GM19351 (cell line): ENCODE data around the gene JARID2.
A peak's percentile ranks its signal among the peaks of the same experiment; 100 is the strongest.

Experiments used
- ATAC-seq: cut with Tn5 transposase; IDR thresholded peaks from one replicate; pipeline ENCODE4 v1.9.1; 2021; ENCODE audit warnings: mild to moderate bottlenecking, moderate library complexity; ENCODE audit not compliant: unreplicated experiment

JARID2 gene

GRCh38 chr6:15246666-15247499, 1.0 kb downstream of the JARID2 start:
- no peak for ATAC-seq

GRCh38 chr6:15247500-15248450, 1.9 kb downstream of the JARID2 start:
- ATAC-seq = peak; percentile 5

GRCh38 chr6:15248451-15249370, 2.8 kb downstream of the JARID2 start:
- peak; percentile 26 for ATAC-seq

GRCh38 chr6:15249371-15250019, 3.6 kb downstream of the JARID2 start:
- ATAC-seq = no peak

DNA sequence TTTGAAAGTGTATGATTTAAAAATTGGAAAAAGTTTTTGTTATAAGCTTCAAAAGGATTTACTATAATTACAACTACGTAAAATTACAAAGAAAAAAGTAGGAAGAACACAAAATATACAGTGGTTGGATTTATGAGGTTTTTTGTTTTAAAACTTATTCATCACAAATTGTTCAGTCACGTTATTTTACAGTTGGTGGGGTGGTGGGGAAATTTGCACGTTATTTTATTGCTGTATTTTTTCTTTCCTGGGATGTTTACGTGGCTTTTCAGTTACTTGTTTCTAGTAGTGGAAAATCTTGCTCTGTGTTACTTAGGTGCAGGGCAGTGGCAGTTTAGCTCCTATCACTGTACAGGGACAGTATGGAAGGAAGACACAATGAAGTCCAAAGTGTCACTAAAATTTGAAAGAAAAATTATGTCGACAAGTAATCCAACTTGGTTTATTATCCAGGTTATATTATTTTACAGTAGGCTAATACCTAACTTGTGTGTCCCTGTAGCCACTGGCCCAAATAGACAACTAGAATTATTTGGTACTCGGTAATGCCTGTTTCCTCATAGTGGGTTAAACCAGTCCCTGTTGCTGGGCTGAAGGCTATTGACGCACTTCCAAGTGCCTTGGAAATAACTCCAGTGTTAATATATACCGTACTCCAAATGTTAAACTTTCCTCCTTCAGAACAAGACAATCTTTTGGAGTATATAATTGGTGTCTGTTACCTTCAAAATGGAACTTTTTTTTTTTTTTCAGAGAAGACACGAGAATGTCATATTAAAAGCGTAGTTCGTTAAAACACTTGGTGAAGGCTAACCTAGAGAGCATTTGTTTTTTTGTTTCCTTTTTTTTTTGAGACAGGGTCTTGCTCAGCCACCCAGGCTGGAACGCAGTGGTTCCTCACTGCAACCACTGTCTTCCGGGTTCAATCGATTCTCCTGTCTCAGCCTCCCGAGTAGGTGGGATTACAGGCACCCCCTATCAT, 4.6 kb downstream of the JARID2 start:
- no peak for ATAC-seq

- ATAC-seq = no peak
Observed at GRCh38 chr6:15252195-15252594, 6.3 kb downstream of the JARID2 start.

DNA sequence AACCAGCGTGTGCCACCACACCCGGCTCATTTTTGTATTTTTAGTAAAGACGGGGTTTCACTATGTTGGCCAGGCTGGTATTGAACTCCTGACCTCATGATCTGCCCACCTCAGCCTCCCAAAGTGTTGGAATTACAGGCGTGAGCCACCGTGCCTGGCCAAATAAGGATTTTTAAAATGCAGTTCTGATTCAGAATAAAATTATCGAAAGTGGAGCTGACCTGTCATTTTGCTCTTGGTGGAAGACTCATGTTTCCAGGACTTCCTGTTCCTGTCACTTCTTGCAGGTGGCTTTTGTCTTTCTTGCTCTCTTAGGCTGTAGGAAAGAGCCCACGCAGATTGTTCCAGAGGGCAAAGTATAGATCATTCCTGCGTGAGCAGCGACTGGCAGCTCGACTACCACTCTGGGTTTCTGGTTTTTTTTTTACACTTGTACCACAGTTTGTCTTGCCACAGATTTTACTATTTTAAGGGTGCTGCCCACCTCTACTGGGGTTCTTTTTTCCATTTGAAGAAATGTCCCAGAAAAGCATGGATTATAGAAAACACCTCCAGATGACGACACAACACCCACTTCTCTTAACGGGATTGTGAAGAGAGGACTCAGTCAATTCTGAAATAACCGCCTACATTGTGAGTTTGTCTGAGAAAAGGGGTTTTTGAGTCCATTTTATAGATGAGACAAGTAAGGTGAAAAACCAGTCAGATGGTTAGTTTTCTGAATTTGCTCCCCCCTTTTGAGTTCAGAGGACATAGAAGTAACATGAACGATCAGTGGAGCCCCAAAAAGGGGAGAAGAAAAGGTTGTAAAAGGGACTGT, 7.5 kb downstream of the JARID2 start:
- no peak for ATAC-seq

DNA sequence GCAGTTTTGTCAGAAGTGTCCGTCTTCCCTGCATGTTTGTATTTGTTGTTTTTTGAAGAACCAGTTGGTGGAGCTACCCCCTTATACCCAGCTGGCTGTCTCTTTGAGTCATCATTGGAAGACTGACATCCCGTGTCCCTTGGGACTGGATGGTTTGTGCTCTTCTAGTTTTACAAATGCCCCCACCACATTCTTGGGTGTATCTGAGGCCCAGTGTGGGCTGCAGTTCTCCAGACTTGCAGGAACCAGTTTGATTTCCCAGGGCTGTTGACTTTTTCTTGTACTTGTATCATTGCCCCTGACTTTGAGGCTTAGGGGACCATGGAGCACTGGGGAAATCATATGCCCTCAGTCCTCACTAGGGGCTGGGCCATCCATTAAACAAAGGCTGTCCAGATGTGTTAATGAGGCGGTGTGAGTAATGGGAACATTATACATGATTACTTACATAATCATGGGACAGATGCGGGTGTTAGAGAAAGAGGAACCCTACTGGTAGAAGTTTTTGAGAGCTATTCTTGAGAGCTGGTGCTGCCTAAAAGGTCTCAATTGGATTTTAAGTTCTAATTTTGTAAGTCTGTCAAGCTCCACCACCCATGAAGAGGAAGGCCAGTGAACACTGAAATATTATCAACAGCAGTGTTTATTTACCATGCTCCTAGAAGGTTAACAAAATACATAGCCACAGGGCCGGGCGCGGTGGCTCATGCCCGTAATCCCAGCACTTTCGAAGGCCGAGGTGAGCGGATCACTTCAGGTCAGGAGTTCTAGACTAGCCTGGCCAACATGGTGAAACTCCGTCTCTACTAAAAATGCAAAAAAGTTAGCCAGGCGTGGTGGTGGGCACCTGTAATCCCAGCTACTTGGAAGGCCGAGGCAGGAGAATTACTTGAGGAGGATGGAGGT, 8.5 kb downstream of the JARID2 start:
- no peak for ATAC-seq

- ATAC-seq = peak; percentile 68
Observed at GRCh38 chr6:15255481-15255880, 9.6 kb downstream of the JARID2 start.

DNA sequence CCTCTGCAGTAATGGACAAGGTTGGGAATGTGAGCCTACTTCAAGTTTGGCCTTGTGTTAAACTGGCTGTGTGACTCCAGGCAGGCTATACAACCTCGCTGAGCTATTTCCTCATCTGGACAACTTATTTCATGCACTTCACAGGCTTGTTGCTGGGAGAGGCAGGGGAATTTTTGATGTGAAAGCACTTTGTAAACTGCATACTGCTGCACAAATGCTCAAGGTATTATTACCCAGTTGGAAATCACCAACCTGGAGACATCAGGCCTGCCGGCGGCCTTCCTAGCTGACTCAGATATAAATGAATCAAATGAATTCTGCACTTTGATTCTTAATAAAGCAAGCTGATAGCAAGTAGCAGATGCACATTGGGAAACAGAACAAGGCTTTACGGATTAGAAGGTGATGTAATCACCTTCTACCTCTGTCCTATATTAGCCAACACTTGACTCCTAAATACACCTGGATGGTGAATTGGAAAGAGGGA, 10.1 kb downstream of the JARID2 start:
- peak; percentile 4 for ATAC-seq

DNA sequence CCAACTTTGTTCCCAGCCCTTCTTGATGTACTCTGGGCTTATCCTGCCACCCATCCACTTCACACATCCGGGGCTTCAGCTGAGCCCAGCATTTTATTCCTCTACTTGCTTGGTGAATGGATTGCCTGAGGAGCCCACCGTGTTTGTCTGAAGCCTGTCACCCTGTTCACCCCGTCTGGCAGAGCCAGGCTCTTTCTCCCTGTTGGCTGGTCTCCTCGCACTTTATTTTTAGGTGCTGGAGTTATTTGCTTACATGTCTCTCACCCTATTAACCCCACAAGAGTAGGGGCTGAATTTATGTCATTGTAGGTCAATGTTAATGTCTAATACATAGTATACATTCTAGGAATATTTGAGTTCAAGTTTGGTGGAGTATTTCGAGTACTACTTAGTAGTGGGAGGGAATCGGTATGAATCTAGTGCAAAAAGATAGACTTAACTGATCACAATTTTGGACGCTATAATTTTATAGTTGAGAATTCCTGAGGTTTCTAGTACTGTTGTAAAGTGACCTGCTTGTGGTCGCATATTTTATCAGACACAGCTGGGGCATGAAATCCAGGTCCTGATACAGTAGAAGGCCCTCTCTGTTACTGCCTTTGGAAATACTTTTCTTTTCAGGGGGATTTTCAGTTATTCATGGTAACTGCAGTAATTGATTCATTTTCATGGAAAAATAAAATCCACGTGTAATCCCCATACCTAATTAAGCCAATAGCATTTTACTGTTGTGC, 10.8 kb downstream of the JARID2 start:
- ATAC-seq = no peak

- ATAC-seq = no peak
Observed at GRCh38 chr6:15257357-15258132, 11.7 kb downstream of the JARID2 start.

DNA sequence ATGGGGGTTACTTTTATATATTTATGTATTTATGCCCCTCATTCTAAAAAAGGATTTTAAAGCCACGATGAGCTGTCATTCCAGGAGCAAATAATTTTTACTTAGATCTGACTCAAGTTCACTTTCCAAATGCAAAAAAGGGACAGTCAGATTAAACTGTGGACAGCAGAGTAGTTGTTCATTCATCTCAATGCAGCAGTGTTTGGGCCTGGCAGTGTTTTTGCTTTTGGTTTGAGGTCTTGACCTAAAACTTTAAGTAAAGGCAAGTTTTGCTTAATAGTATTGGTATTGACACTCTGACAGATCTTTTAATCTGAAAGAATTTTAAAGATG, 13.9 kb downstream of the JARID2 start:
- ATAC-seq = no peak

- no peak for ATAC-seq
Observed at GRCh38 chr6:15260099-15260821, 14.4 kb downstream of the JARID2 start.

DNA sequence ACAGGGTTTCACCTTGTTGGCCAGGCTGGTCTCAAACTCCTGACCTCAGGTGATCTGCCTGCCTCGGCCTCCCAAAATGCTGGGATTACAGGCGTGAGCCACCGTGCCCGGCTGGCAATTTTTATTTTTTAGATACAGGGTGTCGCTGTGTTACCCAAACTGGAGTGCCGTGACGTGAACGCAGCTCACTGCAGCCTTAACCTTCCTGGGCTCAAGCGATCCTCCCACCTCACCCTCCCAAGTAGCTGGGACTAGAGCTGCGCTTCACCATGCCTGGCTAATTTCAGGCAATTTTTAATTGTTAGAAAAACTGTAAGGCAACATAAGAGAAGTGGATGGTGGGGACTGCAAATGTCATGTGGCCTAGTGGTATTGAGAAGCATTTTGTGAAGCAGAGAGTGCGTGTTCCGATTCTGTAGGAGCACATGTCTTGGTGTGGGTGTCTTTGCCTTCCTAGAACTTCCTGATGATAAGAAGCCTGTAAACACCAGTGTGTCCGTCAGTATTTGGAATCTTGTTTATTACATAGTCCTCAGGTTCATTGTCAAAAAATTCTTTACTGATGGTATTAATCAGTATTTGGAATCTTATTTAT, 18.0 kb downstream of the JARID2 start:
- no peak for ATAC-seq
